GM12801 (cell line): ENCODE data around the gene PLEKHA5.

Experiments used
- CTCF ChIP-seq: IDR thresholded peaks from one replicate; pipeline ENCODE4 v1.5.1; 2011; ENCODE audit warnings: control low read depth; ENCODE audit not compliant: insufficient read length; ENCODE audit errors: extremely low read depth

The PLEKHA5 gene

GRCh38 chr12:19129122-19129485, 429 bp upstream of the PLEKHA5 start:
- no peak for TF ChIP-seq CTCF

- no peak for TF ChIP-seq CTCF
Measured at GRCh38 chr12:19130224-19131024, 891 bp downstream of the PLEKHA5 start.

GRCh38 chr12:19131025-19131444, 1.5 kb downstream of the PLEKHA5 start:
- no peak for TF ChIP-seq CTCF

- TF ChIP-seq CTCF: no peak
Measured at GRCh38 chr12:19138551-19138950, 9.0 kb downstream of the PLEKHA5 start.

- no peak for TF ChIP-seq CTCF
Measured at GRCh38 chr12:19138956-19139355, 9.4 kb downstream of the PLEKHA5 start.

GRCh38 chr12:19139615-19140194, 10.2 kb downstream of the PLEKHA5 start:
- TF ChIP-seq CTCF: no peak

GRCh38 chr12:19140381-19141236, 11.1 kb downstream of the PLEKHA5 start:
- TF ChIP-seq CTCF: no peak
